GM23338 (cell line): ENCODE data around the gene TMEM52. TPM values are rescaled to one million over a fixed set of nuclear protein-coding genes. Genes with fewer than 3 reads are reported as not detected.

ENCODE experiments used
- ATAC-seq: fragments of 200-7000 bp; cut with Tn5 transposase; 3 replicates; pipeline ENCODE4 v1.9.1; 2020
- DNase-seq: peaks from one replicate; pipeline ENCODE4 v3.0.0-alpha.2; 2015; ENCODE audit warnings: low spot score
- H2AFZ ChIP-seq: fragments of 200-600 bp; sonication (generic); 2 replicates; pipeline ENCODE4 v1.8.0; 2016; ENCODE audit warnings: antibody characterized with exemption, mild to moderate bottlenecking, moderate library complexity
- H3F3A ChIP-seq: fragments of 200-600 bp; sonication (generic); replicated peaks from 2 replicates; pipeline ENCODE4 v1.8.0; 2017; ENCODE audit warnings: antibody characterized with exemption, mixed run types, low read depth
- H3K27ac ChIP-seq: fragments of 200-600 bp; sonication (generic); 2 replicates; pipeline ENCODE4 v1.6.1; 2016; ENCODE audit warnings: low read depth
- H3K27me3 ChIP-seq: fragments of 200-600 bp; sonication (generic); 2 replicates; pipeline ENCODE4 v1.8.0; 2016; ENCODE audit warnings: mild to moderate bottlenecking, mixed run types, moderate library complexity; ENCODE audit not compliant: insufficient read depth
- H3K36me3 ChIP-seq: fragments of 200-600 bp; sonication (generic); 2 replicates; pipeline ENCODE4 v1.8.0; 2016; ENCODE audit warnings: mild to moderate bottlenecking; ENCODE audit not compliant: insufficient read depth
- H3K4me1 ChIP-seq: fragments of 200-600 bp; sonication (generic); 2 replicates; pipeline ENCODE4 v1.8.0; 2016; ENCODE audit warnings: mild to moderate bottlenecking, moderate library complexity; ENCODE audit not compliant: insufficient read depth
- H3K4me2 ChIP-seq: fragments of 200-600 bp; sonication (generic); 2 replicates; pipeline ENCODE4 v1.7.1; 2017; ENCODE audit warnings: mixed run types
- H3K4me3 ChIP-seq: fragments of 200-600 bp; sonication (generic); 2 replicates; pipeline ENCODE4 v1.6.1; 2016; ENCODE audit warnings: mixed run types
- H3K79me2 ChIP-seq: fragments of 200-600 bp; sonication (generic); replicated peaks from 2 replicates; pipeline ENCODE4 v1.8.0; 2017; ENCODE audit warnings: mild to moderate bottlenecking; ENCODE audit not compliant: insufficient read depth
- H3K9me2 ChIP-seq: fragments of 200-600 bp; sonication (generic); 2 replicates; pipeline ENCODE4 v1.8.0; 2017; ENCODE audit not compliant: insufficient read depth
- H4K20me1 ChIP-seq: fragments of 200-600 bp; sonication (generic); replicated peaks from 2 replicates; pipeline ENCODE4 v1.8.0; 2017; ENCODE audit warnings: mild to moderate bottlenecking; ENCODE audit not compliant: insufficient read depth
- H3K27ac Mint-ChIP-seq: 2 replicates; pipeline ENCODE4 v1.8.0; 2020; ENCODE audit warnings: inconsistent platforms, mild to moderate bottlenecking, moderate library complexity, mixed read lengths
- H3K27me3 Mint-ChIP-seq: 3 replicates; pipeline ENCODE4 v1.8.0; 2022; ENCODE audit warnings: low read depth, mild to moderate bottlenecking, moderate library complexity, mixed read lengths, inconsistent platforms; ENCODE audit not compliant: insufficient read depth, poor library complexity
- H3K36me3 Mint-ChIP-seq: 3 replicates; pipeline ENCODE4 v1.8.0; 2021; ENCODE audit warnings: low read depth, mild to moderate bottlenecking, inconsistent platforms, moderate library complexity, mixed read lengths
- H3K4me1 Mint-ChIP-seq: 3 replicates; pipeline ENCODE4 v1.8.0; 2020; ENCODE audit warnings: mild to moderate bottlenecking, inconsistent platforms, mixed read lengths
- H3K4me3 Mint-ChIP-seq: 3 replicates; pipeline ENCODE4 v1.8.0; 2021; ENCODE audit warnings: moderate library complexity, mild to moderate bottlenecking, inconsistent platforms, mixed read lengths
- H3K9me3 Mint-ChIP-seq: 3 replicates; pipeline ENCODE4 v1.8.0; 2020; ENCODE audit warnings: moderate library complexity, mild to moderate bottlenecking, inconsistent platforms, mixed read lengths
- ETS1 ChIP-seq: IDR thresholded peaks from 2 replicates; pipeline ENCODE4 v1.6.1; 2016; ENCODE audit warnings: antibody characterized with exemption
- EZH2 ChIP-seq: fragments of 200-600 bp; sonication (generic); IDR thresholded peaks from one replicate; pipeline ENCODE4 v1.8.0; 2017; ENCODE audit warnings: antibody characterized with exemption, mild to moderate bottlenecking, low read depth; ENCODE audit not compliant: unreplicated experiment
- EZH2phosphoT487 ChIP-seq: fragments of 200-600 bp; sonication (generic); IDR thresholded peaks from one replicate; pipeline ENCODE4 v1.8.1; 2018; ENCODE audit warnings: antibody characterized with exemption; ENCODE audit not compliant: unreplicated experiment
- JUNB ChIP-seq: IDR thresholded peaks from one replicate; pipeline ENCODE4 v1.6.1; 2016; ENCODE audit warnings: antibody characterized with exemption; ENCODE audit not compliant: unreplicated experiment
- NANOG ChIP-seq: IDR thresholded peaks from 2 replicates; pipeline ENCODE4 v1.6.1; 2016; ENCODE audit warnings: antibody characterized with exemption, borderline replicate concordance
- POLR2AphosphoS5 ChIP-seq: IDR thresholded peaks from 2 replicates; pipeline ENCODE4 v1.6.1; 2016; ENCODE audit warnings: antibody characterized with exemption, low read depth
- REST ChIP-seq: IDR thresholded peaks from one replicate; pipeline ENCODE4 v1.6.1; 2018; ENCODE audit warnings: antibody characterized with exemption; ENCODE audit not compliant: unreplicated experiment
- STAT1 ChIP-seq: IDR thresholded peaks from one replicate; pipeline ENCODE4 v1.6.1; 2016; ENCODE audit warnings: antibody characterized with exemption; ENCODE audit not compliant: unreplicated experiment
- ZNF114 ChIP-seq: fragments of 250-450 bp; sonication (Bioruptor Pico); IDR thresholded peaks from 2 replicates; pipeline ENCODE4 v1.5.0; 2020; ENCODE audit warnings: mild to moderate bottlenecking, moderate library complexity
- ZNF331 ChIP-seq: fragments of 250-450 bp; sonication (Bioruptor Pico); IDR thresholded peaks from 2 replicates; pipeline ENCODE4 v1.5.0; 2020; ENCODE audit warnings: low read depth, mild to moderate bottlenecking, moderate library complexity
- polyA plus RNA-seq: library from polyadenylated mRNA; unstranded; fragments of >200 nt; fragmentation: Nextera tagmentation; extraction: Ambion mirVana; gene quantifications from 2 replicates; pipeline ENCODE4 v1.2.1, GENCODE V29; 2016
- total RNA-seq: library from RNA; depleted of rRNA; stranded (reverse); fragments of >200 nt; shearing (Covaris generic); gene quantifications from 2 replicates; pipeline ENCODE4 v1.2.3, GENCODE V29; 2014

TMEM52 gene
- total and polyA plus RNA-seq, 2 experiments from 2014 or later: 19.5 to 25.0 TPM

GRCh38 chr1:1880617-1881312 lies 38.3 kb downstream of the TMEM52 start (continued):
- TF ChIP-seq EZH2phosphoT487 (no peak), REST (no peak), ZNF114 (CRISPR knock-in tag) (no peak), JUNB (no peak), POLR2AphosphoS5 (no peak), ZNF331 (CRISPR knock-in tag) (no peak), EZH2 (no peak), STAT1 (no peak)

- H2AFZ ChIP-seq: no peak overlapping the region
- H3K27ac ChIP-seq: no peak overlapping the region
- no peaks in the 10 kb centered on the region for H3K9me2 ChIP-seq
- Mint-ChIP-seq H3K27me3 (peaks cover under 1% of the 10 kb centered on the region), H3K36me3 (peaks cover 48% of the 10 kb centered on the region), H3K4me3 (no peak overlapping the region), H3K27ac (no peak overlapping the region), H3K4me1 (peaks cover 34% of the 10 kb centered on the region), H3K9me3 (peaks cover 14% of the 10 kb centered on the region)
- H3K79me2 ChIP-seq: peaks cover 100% of the 10 kb centered on the region
- peaks cover 98% of the 10 kb centered on the region for H4K20me1 ChIP-seq
- peaks cover 13% of the 10 kb centered on the region; the same call in 1 of the 2 replicates for H3K36me3 ChIP-seq
- H3K4me3 ChIP-seq: no peak overlapping the region
- H3K4me2 ChIP-seq: no peak overlapping the region
- DNase-seq (no peak), ATAC-seq (no peak)
- H3K4me1 ChIP-seq: peaks cover 26% of the 10 kb centered on the region
- no peaks in the 10 kb centered on the region for H3K27me3 ChIP-seq
- TF ChIP-seq EZH2: no peak
- no peak for TF ChIP-seq NANOG
- peaks cover 11% of the 10 kb centered on the region; the same call in 1 of the 2 replicates for H3F3A ChIP-seq
Observed at GRCh38 chr1:1879942-1880341, 39.1 kb downstream of the TMEM52 start.

GRCh38 chr1:1877865-1878436 lies 41.1 kb downstream of the TMEM52 start:
- Histone ChIP-seq H3K4me3 (no peak overlapping the region), H3K27ac (peak overlapping the region; percentile 63; the same call in 1 of the 2 replicates), H4K20me1 (peaks cover 94% of the 10 kb centered on the region), H2AFZ (no peak overlapping the region), H3F3A (peaks cover 15% of the 10 kb centered on the region; the same call in 1 of the 2 replicates), H3K4me1 (peaks cover 16% of the 10 kb centered on the region), H3K36me3 (peaks cover 13% of the 10 kb centered on the region; the same call in 1 of the 2 replicates), H3K9me2 (no peaks in the 10 kb centered on the region), H3K79me2 (peaks cover 100% of the 10 kb centered on the region), H3K4me2 (no peak overlapping the region), H3K27me3 (no peaks in the 10 kb centered on the region)
- peaks cover 58% of the 10 kb centered on the region for H3K36me3 Mint-ChIP-seq
- H3K27me3 Mint-ChIP-seq: peaks cover 5% of the 10 kb centered on the region
- DNase-seq (no peak), ATAC-seq (no peak)
- no peak overlapping the region for H3K4me3 Mint-ChIP-seq
- H3K9me3 Mint-ChIP-seq: peaks cover 20% of the 10 kb centered on the region
- H3K4me1 Mint-ChIP-seq: peaks cover 28% of the 10 kb centered on the region
- H3K27ac Mint-ChIP-seq: no peak overlapping the region
- TF ChIP-seq ETS1: no peak
- TF ChIP-seq NANOG: no peak
- TF ChIP-seq ZNF331 (CRISPR knock-in tag): no peak
- TF ChIP-seq JUNB: no peak
- TF ChIP-seq ZNF114 (CRISPR knock-in tag): no peak
- no peak for TF ChIP-seq EZH2
